MM.1S (cell line): ENCODE results near the gene GSN.

Experiments used
- EZH2 ChIP-seq: fragments of 300-600 bp; sonication (generic); optimal IDR thresholded peaks from 2 replicates; pipeline ENCODE3; 2017; ENCODE audit warnings: low read depth, mild to moderate bottlenecking, antibody characterized with exemption, low read length, mixed read lengths
- TF ChIP-seq, protein P1 (sequence below): fragments of 300-600 bp; sonication (generic); IDR thresholded peaks from 2 replicates; pipeline ENCODE4 v1.5.1; 2016; ENCODE audit warnings: antibody characterized with exemption, low read length, mixed read lengths

DNA sequence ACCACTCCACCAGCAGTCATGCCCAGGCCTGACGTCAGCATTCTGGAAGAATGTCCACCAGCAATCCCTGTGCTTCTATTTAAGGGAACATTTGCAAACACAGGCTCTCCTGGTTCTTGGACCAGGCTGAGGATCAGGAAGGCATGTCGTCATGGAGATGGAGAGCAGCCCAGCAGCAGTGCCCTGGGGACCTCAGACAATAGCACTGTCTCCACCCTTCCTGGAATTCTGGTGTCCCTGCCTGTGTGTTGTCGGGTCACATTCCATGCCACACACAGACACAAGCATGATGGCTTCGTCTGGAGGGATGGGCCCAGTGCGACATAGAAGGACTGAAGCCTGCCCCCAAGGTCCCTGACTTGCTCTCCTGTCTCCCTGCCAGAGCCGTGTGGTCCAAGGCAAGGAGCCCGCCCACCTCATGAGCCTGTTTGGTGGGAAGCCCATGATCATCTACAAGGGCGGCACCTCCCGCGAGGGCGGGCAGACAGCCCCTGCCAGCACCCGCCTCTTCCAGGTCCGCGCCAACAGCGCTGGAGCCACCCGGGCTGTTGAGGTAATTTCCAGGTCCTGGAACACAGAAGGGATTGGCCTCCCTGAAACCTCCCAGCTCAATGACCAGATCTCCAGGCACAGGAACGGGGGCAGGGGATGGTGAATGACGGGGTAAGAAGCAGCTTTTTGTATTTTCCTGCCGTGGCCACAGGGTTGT, 58.3 kb downstream of the GSN start:
- TF ChIP-seq, protein P1, sequence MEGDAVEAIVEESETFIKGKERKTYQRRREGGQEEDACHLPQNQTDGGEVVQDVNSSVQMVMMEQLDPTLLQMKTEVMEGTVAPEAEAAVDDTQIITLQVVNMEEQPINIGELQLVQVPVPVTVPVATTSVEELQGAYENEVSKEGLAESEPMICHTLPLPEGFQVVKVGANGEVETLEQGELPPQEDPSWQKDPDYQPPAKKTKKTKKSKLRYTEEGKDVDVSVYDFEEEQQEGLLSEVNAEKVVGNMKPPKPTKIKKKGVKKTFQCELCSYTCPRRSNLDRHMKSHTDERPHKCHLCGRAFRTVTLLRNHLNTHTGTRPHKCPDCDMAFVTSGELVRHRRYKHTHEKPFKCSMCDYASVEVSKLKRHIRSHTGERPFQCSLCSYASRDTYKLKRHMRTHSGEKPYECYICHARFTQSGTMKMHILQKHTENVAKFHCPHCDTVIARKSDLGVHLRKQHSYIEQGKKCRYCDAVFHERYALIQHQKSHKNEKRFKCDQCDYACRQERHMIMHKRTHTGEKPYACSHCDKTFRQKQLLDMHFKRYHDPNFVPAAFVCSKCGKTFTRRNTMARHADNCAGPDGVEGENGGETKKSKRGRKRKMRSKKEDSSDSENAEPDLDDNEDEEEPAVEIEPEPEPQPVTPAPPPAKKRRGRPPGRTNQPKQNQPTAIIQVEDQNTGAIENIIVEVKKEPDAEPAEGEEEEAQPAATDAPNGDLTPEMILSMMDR: no peak
- TF ChIP-seq EZH2: no peak
